Dermis blood vessel endothelial cell (primary cell): Measurements from ENCODE around the gene IQCE. TPM values are rescaled to one million over a fixed set of nuclear protein-coding genes. Genes with fewer than 3 reads are reported as not detected.

Source experiments
- DNase-seq: peaks from one replicate; pipeline ENCODE4 v3.0.0; 2010
- total RNA-seq: library from RNA; depleted of rRNA; stranded (reverse); fragments of >200 nt; gene quantifications from 2 replicates; pipeline ENCODE4 v1.2.3, GENCODE V29; 2014

IQCE gene
- total RNA-seq, 1 donor from 2014 or later = 6.0 TPM

GRCh38 chr7:2649139-2649838 lies 90.5 kb downstream of the IQCE start:
- DNase-seq = no peak

GRCh38 chr7:2649991-2650390 lies 91.2 kb downstream of the IQCE start:
- no peak for DNase-seq

- no peak for DNase-seq
Observed at GRCh38 chr7:2650451-2650850, 91.7 kb downstream of the IQCE start.

GRCh38 chr7:2651336-2651735 lies 92.6 kb downstream of the IQCE start:
- DNase-seq = peak; percentile 53

GRCh38 chr7:2651847-2652735 lies 93.3 kb downstream of the IQCE start:
- DNase-seq = no peak

GRCh38 chr7:2652736-2653060 lies 93.9 kb downstream of the IQCE start:
- DNase-seq = no peak

- no peak for DNase-seq
Observed at GRCh38 chr7:2654059-2654458, 95.3 kb downstream of the IQCE start.

GRCh38 chr7:2655870-2656614 lies 97.3 kb downstream of the IQCE start:
- no peak for DNase-seq

GRCh38 chr7:2657208-2657607 lies 98.4 kb downstream of the IQCE start:
- DNase-seq = no peak

GRCh38 chr7:2657920-2658671 lies 99.3 kb downstream of the IQCE start:
- no peak for DNase-seq

- no peak for DNase-seq
Observed at GRCh38 chr7:2658941-2659340, 100.2 kb downstream of the IQCE start.

GRCh38 chr7:2659556-2660358 lies 101.0 kb downstream of the IQCE start:
- no peak for DNase-seq

GRCh38 chr7:2660359-2661095 lies 101.7 kb downstream of the IQCE start:
- peak; percentile 43 for DNase-seq

- no peak for DNase-seq
Observed at GRCh38 chr7:2661096-2661449, 102.3 kb downstream of the IQCE start.

- no peak for DNase-seq
Observed at GRCh38 chr7:2661602-2662272, 103.0 kb downstream of the IQCE start.

- no peak for DNase-seq
Observed at GRCh38 chr7:2662273-2663120, 103.7 kb downstream of the IQCE start.

GRCh38 chr7:2663121-2663886 lies 104.5 kb downstream of the IQCE start:
- DNase-seq = peak; percentile 67

- no peak for DNase-seq
Observed at GRCh38 chr7:2663960-2664359, 105.2 kb downstream of the IQCE start.
